ENCODE results near the gene TAF1D.
"Not testable (repeated sequence)": the region's sequence is repeated elsewhere in the genome, so short reads cannot be mapped to it uniquely, and the experiment has no call there.

GRCh38 chr11:93759123-93759522 lies 17.8 kb upstream of the TAF1D start:
- TF ChIP-seq, protein P1, sequence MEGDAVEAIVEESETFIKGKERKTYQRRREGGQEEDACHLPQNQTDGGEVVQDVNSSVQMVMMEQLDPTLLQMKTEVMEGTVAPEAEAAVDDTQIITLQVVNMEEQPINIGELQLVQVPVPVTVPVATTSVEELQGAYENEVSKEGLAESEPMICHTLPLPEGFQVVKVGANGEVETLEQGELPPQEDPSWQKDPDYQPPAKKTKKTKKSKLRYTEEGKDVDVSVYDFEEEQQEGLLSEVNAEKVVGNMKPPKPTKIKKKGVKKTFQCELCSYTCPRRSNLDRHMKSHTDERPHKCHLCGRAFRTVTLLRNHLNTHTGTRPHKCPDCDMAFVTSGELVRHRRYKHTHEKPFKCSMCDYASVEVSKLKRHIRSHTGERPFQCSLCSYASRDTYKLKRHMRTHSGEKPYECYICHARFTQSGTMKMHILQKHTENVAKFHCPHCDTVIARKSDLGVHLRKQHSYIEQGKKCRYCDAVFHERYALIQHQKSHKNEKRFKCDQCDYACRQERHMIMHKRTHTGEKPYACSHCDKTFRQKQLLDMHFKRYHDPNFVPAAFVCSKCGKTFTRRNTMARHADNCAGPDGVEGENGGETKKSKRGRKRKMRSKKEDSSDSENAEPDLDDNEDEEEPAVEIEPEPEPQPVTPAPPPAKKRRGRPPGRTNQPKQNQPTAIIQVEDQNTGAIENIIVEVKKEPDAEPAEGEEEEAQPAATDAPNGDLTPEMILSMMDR (IDR thresholded peaks at IDR 0.05) = not testable (repeated sequence)
- TF ChIP-seq POLR2A (IDR thresholded peaks at IDR 0.05) = not testable (repeated sequence)

Data from gastroesophageal sphincter (tissue), 3 donors.